K562 (cell line): ENCODE results near the gene OR2C1. TPM values are rescaled to one million over a fixed set of nuclear protein-coding genes. Genes with fewer than 3 reads are reported as not detected.

ENCODE experiments used
- ATAC-seq: fragments of 200-7000 bp; cut with Tn5 transposase; 3 replicates; pipeline ENCODE4 v1.9.1; 2020; ENCODE audit warnings: moderate library complexity
- BruUV-seq: library from RNA; stranded (reverse); fragments of 400-500 nt; replicated peaks from 2 replicates; lab custom pipeline; 2021; lab: Mats Ljungman, UMichigan
- CTCF ChIA-PET: fragments of 300-600 bp; formaldehyde crosslinking; extraction: SDS; loops from one replicate; lab custom pipeline; 2021; ENCODE audit warnings: low intra/inter-chr PET ratio; lab: Yijun Ruan, JAX
- POLR2A ChIA-PET: fragments of 300-600, 350-650 bp; sonication (Branson Sonifier 250); formaldehyde crosslinking; extraction: SDS; loops from one replicate; lab custom pipeline; 2021; ENCODE audit warnings: antibody characterized with exemption, inconsistent platforms; lab: Yijun Ruan, JAX
- DNase-seq, 4 experiments: peaks; one replicate each; pipeline versions ENCODE4 v3.0.0 to v3.0.0-alpha.2; 2011 to 2018; ENCODE audit warnings: low spot score in 3 of 4, mixed read lengths in 3 of 4; ENCODE audit errors: extremely low read depth in 1 of 4
- FAIRE-seq: peaks from 2 replicates; lab custom pipeline; 2011; peaks lifted over from hg19 to GRCh38; lab: Jason Lieb, UNC
- H2AFZ ChIP-seq: 2 replicates; pipeline ENCODE4 v1.6.0; 2011; ENCODE audit warnings: low read depth, low read length, control low read depth, inconsistent platforms
- H3K27ac ChIP-seq: fragments of 200-600 bp; 3 replicates; pipeline ENCODE4 v1.8.0; 2011; ENCODE audit warnings: low read depth, mild to moderate bottlenecking, control low read depth, inconsistent platforms, low read length, moderate library complexity, mixed read lengths; ENCODE audit errors: extremely low read depth
- H3K27me3 ChIP-seq, 2 experiments: fragments of 300-600 bp in 1 of 2; 2 replicates in 1 of 2; 3 replicates in 1 of 2; pipeline versions ENCODE4 v1.6.0 to v1.8.0; 2011; ENCODE audit warnings: inconsistent platforms in 2 of 2, low read length in 2 of 2, mild to moderate bottlenecking in 1 of 2, mixed read lengths in 1 of 2, moderate library complexity in 1 of 2; ENCODE audit not compliant: control insufficient read depth in 2 of 2, insufficient read depth in 2 of 2
- H3K36me3 ChIP-seq: fragments of 300-600 bp; 3 replicates; pipeline ENCODE4 v1.8.0; 2011; ENCODE audit warnings: mild to moderate bottlenecking, low read length, inconsistent platforms; ENCODE audit not compliant: control insufficient read depth, insufficient read depth
- H3K4me1 ChIP-seq, 2 experiments: fragments of 200-600 bp in 1 of 2; replicated peaks in 1 of 2; 2 replicates in 1 of 2; 3 replicates in 1 of 2; pipeline versions ENCODE4 v1.5.1 to v1.8.0; 2011; ENCODE audit warnings: inconsistent platforms in 2 of 2, low read length in 2 of 2, mild to moderate bottlenecking in 1 of 2, mixed read lengths in 1 of 2, moderate library complexity in 1 of 2; ENCODE audit not compliant: control insufficient read depth in 2 of 2, insufficient read depth in 2 of 2
- H3K4me2 ChIP-seq: 2 replicates; pipeline ENCODE4 v1.6.1; 2011; ENCODE audit warnings: low read length, control low read depth, inconsistent platforms, mixed read lengths; ENCODE audit not compliant: insufficient read depth
- H3K4me3 ChIP-seq: fragments of 200-600 bp; sonication (generic), shearing (Covaris generic); 2 replicates; pipeline ENCODE4 v1.5.1; 2016; ENCODE audit warnings: control low read depth, inconsistent platforms
- H3K79me2 ChIP-seq: fragments of 200-600 bp; 3 replicates; pipeline ENCODE4 v1.8.0; 2011; ENCODE audit warnings: low read length, inconsistent platforms; ENCODE audit not compliant: control insufficient read depth, insufficient read depth
- H3K9ac ChIP-seq, 2 experiments: 2 replicates each; pipeline versions ENCODE4 v1.6.0 to v1.6.1; 2011; ENCODE audit warnings: low read depth in 2 of 2, low read length in 2 of 2, control low read depth in 1 of 2, inconsistent platforms in 1 of 2, mild to moderate bottlenecking in 1 of 2, mixed read lengths in 1 of 2; ENCODE audit not compliant: insufficient read depth in 1 of 2
- H3K9me1 ChIP-seq: one replicate; pipeline ENCODE4 v1.6.0; 2011; ENCODE audit warnings: inconsistent platforms, mild to moderate bottlenecking, low read length, moderate library complexity; ENCODE audit not compliant: control insufficient read depth, insufficient read depth
- H3K9me3 ChIP-seq: replicated peaks from 2 replicates; pipeline ENCODE4 v1.5.1; 2011; ENCODE audit warnings: low read depth, low read length, inconsistent platforms; ENCODE audit not compliant: control insufficient read depth, insufficient read depth
- H4K20me1 ChIP-seq: replicated peaks from 2 replicates; pipeline ENCODE4 v1.6.1; 2011; ENCODE audit warnings: low read length, inconsistent platforms, mixed read lengths; ENCODE audit not compliant: control insufficient read depth, insufficient read depth
- KLF13 ChIP-seq: fragments of 450-650 bp; IDR thresholded peaks from 2 replicates; pipeline ENCODE4 v1.6.1; 2016; ENCODE audit warnings: missing genetic modification characterization, low read depth, mild to moderate bottlenecking, missing compliant biosample characterization, moderate library complexity, borderline replicate concordance
- L3MBTL2 ChIP-seq: fragments of 450-650 bp; IDR thresholded peaks from 2 replicates; pipeline ENCODE4 v1.6.1; 2016; ENCODE audit warnings: mild to moderate bottlenecking, moderate library complexity
- MYBL2 ChIP-seq, 2 experiments: fragments of 450-650 bp in 1 of 2; sonication (generic) in 1 of 2; formaldehyde crosslinking in 1 of 2; IDR thresholded peaks; 2 replicates each; pipeline versions ENCODE4 v1.6.1 to v1.8.1; 2017 to 2022; ENCODE audit warnings: borderline replicate concordance in 1 of 2, inconsistent platforms in 1 of 2, low read depth in 1 of 2, mild to moderate bottlenecking in 1 of 2, missing genetic modification reagents in 1 of 2, moderate library complexity in 1 of 2
- MYC ChIP-seq, 2 experiments: fragments of 250-450 bp in 1 of 2; sonication (Bioruptor Pico) in 1 of 2; IDR thresholded peaks; 2 replicates each; pipeline versions ENCODE4 v1.5.1 to v1.6.1; 2012 to 2021; ENCODE audit warnings: low read depth in 2 of 2, borderline replicate concordance in 1 of 2, improper control_type of control experiment in 1 of 2, low read length in 1 of 2, mild to moderate bottlenecking in 1 of 2, moderate library complexity in 1 of 2
- NRF1 ChIP-seq, 2 experiments: fragments of 450-650 bp; IDR thresholded peaks in 1 of 2; conservative IDR thresholded peaks in 1 of 2; 2 replicates each; pipeline ENCODE4 v1.6.1; 2014; ENCODE audit warnings: mild to moderate bottlenecking in 2 of 2
- PHF21A ChIP-seq: fragments of 450-650 bp; IDR thresholded peaks from 2 replicates; pipeline ENCODE4 v1.6.1; 2017; ENCODE audit warnings: low read depth, borderline replicate concordance
- ZNF133 ChIP-seq: fragments of 250-450 bp; sonication (Bioruptor Pico); IDR thresholded peaks from 2 replicates; pipeline ENCODE4 v1.4.0; 2020; ENCODE audit warnings: mild to moderate bottlenecking
- WGBS: fragments of 100-300 bp; shearing (Covaris generic); methylation state at CpG from one replicate; pipeline ENCODE4 v1.1.6; 2016; ENCODE audit warnings: low coverage, mixed read lengths; ENCODE audit not compliant: insufficient coverage; ENCODE audit errors: missing lambda C conversion rate; 5-methylcytosine and 5-hydroxymethylcytosine counted together
- in situ Hi-C: fragments of 300-500 bp; cut with MboI; formaldehyde crosslinking; loops from 4 replicates; pipeline ENCODE4 v1.15.0; 2018; ENCODE audit warnings: inconsistent platforms, mixed read lengths
- intact Hi-C: fragments of 100-400 bp; cut with micrococcal nuclease; formaldehyde crosslinking; loops from 2 replicates; pipeline ENCODE4 v1.14.2; 2022
- polyA plus RNA-seq, 8 experiments: library from polyadenylated mRNA; depleted of rRNA in 4 of 8; stranded (reverse) in 5 of 8; unstranded in 3 of 8; fragments of >200 nt; fragmentation: Nextera tagmentation in 2 of 8; fragmentation: Illumina TruSeq in 1 of 8; extraction: Ambion mirVana in 2 of 8; extraction: Trizol in 1 of 8; gene quantifications; 2 replicates each; pipeline versions ENCODE4 v1.2.1 to v1.2.3, GENCODE V29; 2011 to 2014; ENCODE audit warnings: inconsistent platforms in 1 of 8, missing spikeins in 1 of 8
- total RNA-seq, 7 experiments: library from RNA; depleted of rRNA in 6 of 7; stranded (reverse); fragments of >200 nt in 6 of 7; fragmentation: Illumina TruSeq in 2 of 7; extraction: Trizol in 2 of 7; gene quantifications; 2 replicates each; pipeline versions ENCODE4 v1.2.1 to v1.2.3, GENCODE V29; 2011 to 2021; ENCODE audit warnings: low replicate concordance in 1 of 7
- TF ChIP-seq, protein P1 (sequence below): fragments of 200-800 bp; sonication (Bioruptor generic); IDR thresholded peaks from 2 replicates; pipeline ENCODE4 v1.6.1; 2016; ENCODE audit warnings: missing genetic modification characterization, missing compliant biosample characterization
- TF ChIP-seq, protein P2 (sequence below), 3 experiments: IDR thresholded peaks in 2 of 3; conservative IDR thresholded peaks in 1 of 3; 2 replicates each; pipeline ENCODE4 v1.5.1; 2011 to 2012; ENCODE audit warnings: low read length in 3 of 3, mild to moderate bottlenecking in 3 of 3, control low read depth in 2 of 3, improper control_type of control experiment in 1 of 3, inconsistent platforms in 1 of 3, low read depth in 1 of 3, mixed read lengths in 1 of 3, moderate library complexity in 1 of 3; ENCODE audit not compliant: insufficient read depth in 2 of 3

OR2C1 gene
- total and polyA plus RNA-seq, 9 of the 15 experiments (the other 6 are each of a cell fraction or from before 2014, with no cell fraction given), result not detected

DNA sequence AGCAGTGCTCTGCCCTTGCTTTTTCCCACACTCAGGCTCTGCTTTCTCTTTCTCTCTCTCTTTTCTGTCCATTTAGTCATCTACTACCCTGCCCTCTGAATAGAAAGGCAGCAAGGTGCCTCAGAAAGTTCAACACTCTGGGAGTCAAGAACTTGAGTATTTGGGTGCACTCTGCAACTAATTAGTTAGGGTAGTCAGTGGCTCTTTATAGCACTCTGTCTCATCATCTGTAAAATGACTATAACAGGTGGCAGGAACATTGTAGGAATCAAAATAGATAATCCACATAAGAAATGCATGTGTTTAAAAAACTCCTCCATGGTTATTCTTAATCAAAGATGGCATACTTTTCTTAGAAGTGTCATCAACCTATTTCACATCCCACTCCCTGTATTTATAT is 7.2 kb downstream of the OR2C1 start (continued):
- TF ChIP-seq, protein P1, sequence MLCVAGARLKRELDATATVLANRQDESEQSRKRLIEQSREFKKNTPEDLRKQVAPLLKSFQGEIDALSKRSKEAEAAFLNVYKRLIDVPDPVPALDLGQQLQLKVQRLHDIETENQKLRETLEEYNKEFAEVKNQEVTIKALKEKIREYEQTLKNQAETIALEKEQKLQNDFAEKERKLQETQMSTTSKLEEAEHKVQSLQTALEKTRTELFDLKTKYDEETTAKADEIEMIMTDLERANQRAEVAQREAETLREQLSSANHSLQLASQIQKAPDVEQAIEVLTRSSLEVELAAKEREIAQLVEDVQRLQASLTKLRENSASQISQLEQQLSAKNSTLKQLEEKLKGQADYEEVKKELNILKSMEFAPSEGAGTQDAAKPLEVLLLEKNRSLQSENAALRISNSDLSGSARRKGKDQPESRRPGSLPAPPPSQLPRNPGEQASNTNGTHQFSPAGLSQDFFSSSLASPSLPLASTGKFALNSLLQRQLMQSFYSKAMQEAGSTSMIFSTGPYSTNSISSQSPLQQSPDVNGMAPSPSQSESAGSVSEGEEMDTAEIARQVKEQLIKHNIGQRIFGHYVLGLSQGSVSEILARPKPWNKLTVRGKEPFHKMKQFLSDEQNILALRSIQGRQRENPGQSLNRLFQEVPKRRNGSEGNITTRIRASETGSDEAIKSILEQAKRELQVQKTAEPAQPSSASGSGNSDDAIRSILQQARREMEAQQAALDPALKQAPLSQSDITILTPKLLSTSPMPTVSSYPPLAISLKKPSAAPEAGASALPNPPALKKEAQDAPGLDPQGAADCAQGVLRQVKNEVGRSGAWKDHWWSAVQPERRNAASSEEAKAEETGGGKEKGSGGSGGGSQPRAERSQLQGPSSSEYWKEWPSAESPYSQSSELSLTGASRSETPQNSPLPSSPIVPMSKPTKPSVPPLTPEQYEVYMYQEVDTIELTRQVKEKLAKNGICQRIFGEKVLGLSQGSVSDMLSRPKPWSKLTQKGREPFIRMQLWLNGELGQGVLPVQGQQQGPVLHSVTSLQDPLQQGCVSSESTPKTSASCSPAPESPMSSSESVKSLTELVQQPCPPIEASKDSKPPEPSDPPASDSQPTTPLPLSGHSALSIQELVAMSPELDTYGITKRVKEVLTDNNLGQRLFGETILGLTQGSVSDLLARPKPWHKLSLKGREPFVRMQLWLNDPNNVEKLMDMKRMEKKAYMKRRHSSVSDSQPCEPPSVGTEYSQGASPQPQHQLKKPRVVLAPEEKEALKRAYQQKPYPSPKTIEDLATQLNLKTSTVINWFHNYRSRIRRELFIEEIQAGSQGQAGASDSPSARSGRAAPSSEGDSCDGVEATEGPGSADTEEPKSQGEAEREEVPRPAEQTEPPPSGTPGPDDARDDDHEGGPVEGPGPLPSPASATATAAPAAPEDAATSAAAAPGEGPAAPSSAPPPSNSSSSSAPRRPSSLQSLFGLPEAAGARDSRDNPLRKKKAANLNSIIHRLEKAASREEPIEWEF (CRISPR knock-in tag), result no peak
- TF ChIP-seq MYBL2 (IDR thresholded peaks at IDR 0.05; ENCODE audit: low read depth) (no peak), MYBL2 (CRISPR knock-in tag; IDR thresholded peaks at IDR 0.05; ENCODE audit: borderline replicate concordance) (no peak), ZNF133 (CRISPR knock-in tag) (no peak)

DNA sequence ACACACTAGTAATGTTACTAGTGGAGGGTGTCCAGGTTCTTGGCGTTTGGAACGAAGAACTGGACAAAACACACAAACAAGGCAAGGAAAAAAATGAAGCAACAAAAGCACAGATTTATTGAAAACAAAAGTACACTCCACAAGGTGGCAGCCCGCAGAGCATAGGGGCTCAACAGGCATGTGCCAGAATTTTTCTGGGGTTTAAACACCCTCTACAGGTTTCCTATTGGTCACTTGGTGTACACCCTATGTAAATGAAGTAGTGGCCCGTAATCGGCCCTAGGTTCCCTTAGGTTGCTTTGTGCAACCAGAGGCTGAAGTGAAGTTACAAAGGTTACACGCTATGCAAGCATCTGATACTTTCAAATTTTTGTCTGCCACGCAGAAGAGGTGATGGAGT is 8.1 kb downstream of the OR2C1 start:
- POLR2A ChIA-PET, result no interaction called here
- H3K36me3 ChIP-seq, result no peaks in the 10 kb centered on the region
- no peak overlapping the region for H3K4me3 ChIP-seq
- intact Hi-C loops (loop anchor here (10.0 kb wide), 1 partner anchor 131 kb away; the partner anchor contains the start of gene C16orf90), in situ Hi-C loops (no loop called here)
- H3K79me2 ChIP-seq, result no peaks in the 10 kb centered on the region
- WGBS, result 10% methylated on average over 7 of the region's 7 CpGs
- no peak overlapping the region for H3K4me2 ChIP-seq
- H3K27ac ChIP-seq, result no peak overlapping the region
- DNase-seq, result peak; percentile 22 to 34 (median 30)
- H4K20me1 ChIP-seq, result no peaks in the 10 kb centered on the region
- peaks cover 5 to 10% of the 10 kb centered on the region in 2 experiments; a peak in 3 of 5 replicates for H3K27me3 ChIP-seq
- FAIRE-seq, result peak; percentile 23
- peak; percentile 88 for ATAC-seq
- no TSS peak for BruUV-seq
- H3K9me1 ChIP-seq, result no peaks in the 10 kb centered on the region
- H3K4me1 ChIP-seq, result peaks cover 0 to 6% of the 10 kb centered on the region in 2 experiments; a peak in 1 of 5 replicates
- no peak overlapping the region for H2AFZ ChIP-seq
- CTCF ChIA-PET, result no interaction called here
- no peak overlapping the region for H3K9ac ChIP-seq
- H3K9me3 ChIP-seq, result peaks cover 1% of the 10 kb centered on the region; the same call in 1 of the 2 replicates
- TF ChIP-seq L3MBTL2, result peak; percentile 71
- TF ChIP-seq MYC (IDR thresholded peaks at IDR 0.05; ENCODE audit: low read depth, low read length), result peak; percentile 27; the same call in 1 of the 2 replicates
- no peak for TF ChIP-seq MYC (CRISPR knock-in tag; IDR thresholded peaks at IDR 0.05; ENCODE audit: borderline replicate concordance, low read depth)
- TF ChIP-seq, protein P2, sequence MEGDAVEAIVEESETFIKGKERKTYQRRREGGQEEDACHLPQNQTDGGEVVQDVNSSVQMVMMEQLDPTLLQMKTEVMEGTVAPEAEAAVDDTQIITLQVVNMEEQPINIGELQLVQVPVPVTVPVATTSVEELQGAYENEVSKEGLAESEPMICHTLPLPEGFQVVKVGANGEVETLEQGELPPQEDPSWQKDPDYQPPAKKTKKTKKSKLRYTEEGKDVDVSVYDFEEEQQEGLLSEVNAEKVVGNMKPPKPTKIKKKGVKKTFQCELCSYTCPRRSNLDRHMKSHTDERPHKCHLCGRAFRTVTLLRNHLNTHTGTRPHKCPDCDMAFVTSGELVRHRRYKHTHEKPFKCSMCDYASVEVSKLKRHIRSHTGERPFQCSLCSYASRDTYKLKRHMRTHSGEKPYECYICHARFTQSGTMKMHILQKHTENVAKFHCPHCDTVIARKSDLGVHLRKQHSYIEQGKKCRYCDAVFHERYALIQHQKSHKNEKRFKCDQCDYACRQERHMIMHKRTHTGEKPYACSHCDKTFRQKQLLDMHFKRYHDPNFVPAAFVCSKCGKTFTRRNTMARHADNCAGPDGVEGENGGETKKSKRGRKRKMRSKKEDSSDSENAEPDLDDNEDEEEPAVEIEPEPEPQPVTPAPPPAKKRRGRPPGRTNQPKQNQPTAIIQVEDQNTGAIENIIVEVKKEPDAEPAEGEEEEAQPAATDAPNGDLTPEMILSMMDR (IDR thresholded peaks at IDR 0.05 in 2 of 3, conservative IDR thresholded peaks at IDR 0.05 in 1 of 3; ENCODE audit: insufficient read depth in 2 of 3, low read depth in 1 of 3, low read length in 3 of 3), result peak in 2 of 3 experiments; percentile 32 to 34; a peak in 2 of 6 replicates
- TF ChIP-seq PHF21A, result 0 out of 2 replicates have a peak, but pooled peaks have one; percentile 28
- TF ChIP-seq NRF1 (conservative IDR thresholded peaks at IDR 0.05 in 1 of 2, IDR thresholded peaks at IDR 0.05 in 1 of 2), result peak in 1 of 2 experiments; percentile 36; a peak in 1 of 4 replicates
- TF ChIP-seq KLF13 (tag), result no peak
